ENCODE results near the gene ZNF644.

ZNF644 gene

DNA sequence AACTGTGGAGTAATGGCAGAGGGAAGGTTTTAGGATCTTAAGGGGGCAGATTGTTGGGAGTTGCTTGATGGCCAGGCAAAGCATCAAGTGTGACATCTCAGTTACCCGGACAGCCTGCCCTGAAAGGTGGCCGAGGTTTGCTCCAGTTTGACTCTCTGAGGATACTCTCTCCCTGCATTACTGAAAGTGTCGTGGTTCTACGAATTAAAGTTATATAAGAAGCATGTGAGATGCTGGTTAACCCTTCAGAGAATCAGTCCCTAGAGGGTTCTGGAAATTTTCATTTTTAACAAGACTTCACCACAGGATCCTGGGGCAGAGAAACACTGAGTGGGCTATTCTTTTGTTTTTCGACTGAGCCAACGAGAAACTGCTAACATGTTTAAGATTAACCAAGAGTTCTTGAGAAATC lies 689 bp upstream of the ZNF644 start:
- peak in 1 of 3 experiments; percentile 4 for DNase-seq (ENCODE audit: low read depth in 3 of 3)

DNA sequence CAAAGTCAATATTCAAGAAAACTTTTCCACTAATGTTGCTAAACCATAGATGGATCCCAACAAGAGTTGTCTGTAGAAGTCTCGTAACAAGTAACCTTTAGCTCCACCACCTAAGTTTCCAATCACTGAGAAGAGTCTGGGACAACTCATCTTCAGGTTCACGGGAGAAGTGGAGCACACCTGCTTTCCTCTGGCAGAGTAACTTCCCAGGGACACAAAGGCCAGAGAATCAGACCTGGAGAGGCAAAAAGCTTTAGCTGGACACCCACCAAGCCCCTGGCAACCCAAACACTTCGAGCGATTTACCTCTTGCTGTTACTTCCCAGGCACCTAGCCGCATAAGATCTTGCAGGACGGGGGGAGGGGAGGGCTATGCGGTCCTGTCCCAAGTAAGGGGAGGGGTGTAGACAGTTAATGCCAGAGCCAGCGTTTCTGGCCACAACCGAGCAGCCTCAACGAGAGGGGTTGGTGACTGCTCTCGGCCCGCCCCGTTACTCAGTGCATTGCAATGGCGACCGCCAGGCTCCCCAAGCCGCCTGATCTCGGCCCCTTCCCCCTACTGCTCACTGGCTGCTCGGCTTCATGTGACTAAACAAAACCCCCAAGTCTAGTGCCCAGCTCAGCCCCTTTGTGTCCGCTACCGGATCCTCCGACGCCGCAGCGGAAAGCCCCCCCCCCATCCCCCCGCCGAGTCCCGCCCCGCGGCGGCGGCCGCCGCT lies 709 bp downstream of the ZNF644 start:
- DNase-seq (ENCODE audit: low read depth in 3 of 3) = peak; percentile 28 to 52 (median 44)

DNA sequence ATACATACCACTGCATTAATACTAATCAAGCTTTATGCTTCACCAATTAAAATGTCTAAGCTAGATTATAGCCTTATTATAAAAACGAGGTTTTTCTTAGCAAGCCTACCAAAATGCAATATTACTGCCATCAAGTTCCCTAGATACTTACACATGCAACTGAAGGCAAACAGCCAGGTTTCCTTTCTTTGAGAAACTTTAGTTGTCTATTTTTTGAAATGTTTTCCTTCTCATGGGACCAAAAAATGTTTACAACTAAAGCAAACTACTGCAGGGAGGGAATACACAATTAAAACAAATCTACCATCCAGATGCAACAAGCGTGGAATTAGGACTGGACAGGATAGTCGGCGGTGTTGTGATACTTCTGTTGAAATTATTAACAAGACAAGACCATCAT lies 1.3 kb downstream of the ZNF644 start:
- no peak for DNase-seq (ENCODE audit: low read depth in 3 of 3)

DNA sequence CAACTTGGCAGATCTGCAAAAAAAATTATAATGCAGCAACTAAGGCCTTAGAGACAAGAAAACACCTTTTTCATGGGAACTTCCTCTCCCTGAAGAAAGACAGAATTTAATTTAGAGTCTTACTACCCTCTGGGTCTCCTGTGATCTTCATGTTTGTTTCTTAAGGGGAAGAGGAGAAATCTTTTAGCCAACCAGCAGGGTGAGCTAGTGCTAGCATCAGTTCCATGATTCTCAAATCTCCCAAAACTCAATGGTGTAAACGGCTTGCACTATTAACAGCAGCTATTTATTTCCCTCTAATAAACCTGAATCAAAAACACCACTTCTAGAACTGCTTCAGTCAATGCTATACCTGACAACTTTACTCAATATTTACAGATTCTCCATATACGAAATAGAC lies 3.8 kb downstream of the ZNF644 start:
- no peak for DNase-seq (ENCODE audit: low read depth in 3 of 3)

DNA sequence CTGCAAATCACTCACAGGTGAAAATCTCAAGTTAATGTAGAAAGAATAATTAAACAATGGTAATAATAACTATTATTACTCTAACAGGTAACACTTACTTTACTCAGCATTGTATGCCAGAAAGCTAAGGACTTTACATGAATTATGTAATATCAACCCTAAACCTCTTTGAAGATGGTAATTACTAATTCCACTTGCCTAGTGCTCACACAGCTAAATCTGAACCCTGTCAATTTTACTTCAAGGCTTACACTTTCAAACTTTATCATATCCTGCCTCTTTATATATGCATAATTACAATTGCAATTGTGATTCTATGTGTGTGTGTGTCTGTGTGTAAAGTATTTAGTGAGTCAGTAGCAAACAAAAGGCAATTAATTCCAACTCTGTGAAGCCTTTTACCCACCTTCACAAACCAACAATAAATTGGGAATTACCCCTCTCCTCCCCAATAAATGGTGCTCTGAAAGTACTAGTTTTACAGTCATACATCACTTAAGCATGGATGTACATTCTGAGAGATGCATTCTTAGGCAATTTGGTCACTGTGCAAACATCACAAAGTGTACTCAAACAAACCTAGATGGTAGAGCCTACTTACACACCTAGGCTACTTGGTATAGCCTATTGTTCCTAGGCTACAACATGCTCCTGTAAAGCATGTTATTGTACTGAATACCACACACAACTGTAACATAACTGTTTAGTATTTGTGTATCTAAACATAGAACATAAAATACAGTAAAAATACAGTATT lies 5.9 kb downstream of the ZNF644 start:
- no peak for DNase-seq (ENCODE audit: low read depth in 3 of 3)

DNA sequence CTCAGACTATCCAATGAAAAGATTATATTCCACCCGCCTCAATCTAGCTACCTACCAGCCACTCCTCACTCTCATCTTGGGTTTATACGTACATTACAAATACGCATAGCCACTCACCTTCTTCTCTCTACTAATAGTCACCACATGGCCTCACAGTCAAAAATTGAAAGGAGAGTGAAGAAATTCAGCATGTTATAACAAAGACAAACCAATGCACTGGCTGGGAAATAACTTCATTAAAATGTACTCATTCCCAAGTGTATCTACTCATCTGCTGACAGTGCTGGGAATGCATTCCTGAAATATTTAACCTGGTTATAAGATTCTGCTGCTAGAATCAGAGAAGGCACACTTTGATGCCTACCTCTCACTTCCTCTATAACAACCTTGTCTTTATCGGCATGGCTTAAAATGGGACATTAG lies 6.5 kb downstream of the ZNF644 start:
- no peak for DNase-seq (ENCODE audit: low read depth in 3 of 3)

DNA sequence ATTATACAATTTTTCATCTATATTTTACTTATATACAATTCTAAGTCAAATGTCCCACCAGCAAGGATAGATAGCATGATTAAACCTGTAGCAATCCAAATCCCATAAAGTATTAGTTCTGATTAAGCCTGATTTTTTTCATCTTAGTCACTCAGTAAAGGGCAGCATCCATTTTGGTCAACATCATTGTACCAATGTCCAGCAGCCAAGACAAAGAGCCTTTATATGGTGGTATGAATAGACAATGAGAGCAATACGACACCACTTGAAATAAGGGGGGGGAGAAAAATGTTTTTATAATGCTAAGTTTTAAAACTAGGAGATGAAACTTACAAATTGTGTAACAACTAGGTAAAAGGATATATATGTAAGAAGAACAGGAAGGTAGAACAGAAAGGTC lies 7.4 kb downstream of the ZNF644 start:
- no peak for DNase-seq (ENCODE audit: low read depth in 3 of 3)

DNA sequence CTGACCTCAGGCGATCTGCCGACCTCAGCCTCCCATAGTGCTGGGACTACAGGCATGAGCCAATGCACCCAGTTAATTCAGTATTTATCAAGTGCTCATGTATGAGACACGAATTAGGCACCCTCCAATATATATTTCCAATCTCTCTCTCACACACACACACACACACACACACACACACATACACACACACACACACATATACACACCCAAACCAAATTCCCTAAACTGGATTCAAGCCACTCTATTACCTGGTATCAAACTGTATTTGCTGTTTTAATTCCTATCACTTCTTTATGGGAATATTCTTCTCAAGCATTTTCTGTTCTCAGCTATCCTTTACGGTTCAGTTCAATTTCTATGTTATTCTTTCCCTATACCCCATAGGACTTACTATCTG lies 8.5 kb downstream of the ZNF644 start:
- DNase-seq (ENCODE audit: low read depth in 3 of 3) = no peak

DNA sequence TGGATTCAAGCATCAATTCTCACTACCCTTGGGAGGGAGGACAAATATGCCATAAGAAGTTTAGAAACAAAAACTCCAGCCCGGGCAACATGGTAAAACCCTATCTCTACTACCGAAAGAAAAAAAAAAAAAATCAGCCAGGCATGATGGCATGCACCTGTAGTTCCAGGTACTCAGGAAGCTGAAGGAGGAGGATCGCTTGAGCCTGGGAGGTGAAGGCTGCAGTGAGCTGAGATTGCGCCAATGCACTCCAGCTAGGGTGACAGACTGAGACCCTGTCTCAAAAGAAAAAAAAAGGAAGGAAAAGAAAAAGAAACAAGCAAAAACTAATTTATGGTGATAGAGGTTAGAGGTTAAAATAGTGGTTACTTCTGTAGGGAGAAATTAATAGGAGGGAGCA lies 9.6 kb downstream of the ZNF644 start:
- DNase-seq (ENCODE audit: low read depth in 3 of 3) = no peak

DNA sequence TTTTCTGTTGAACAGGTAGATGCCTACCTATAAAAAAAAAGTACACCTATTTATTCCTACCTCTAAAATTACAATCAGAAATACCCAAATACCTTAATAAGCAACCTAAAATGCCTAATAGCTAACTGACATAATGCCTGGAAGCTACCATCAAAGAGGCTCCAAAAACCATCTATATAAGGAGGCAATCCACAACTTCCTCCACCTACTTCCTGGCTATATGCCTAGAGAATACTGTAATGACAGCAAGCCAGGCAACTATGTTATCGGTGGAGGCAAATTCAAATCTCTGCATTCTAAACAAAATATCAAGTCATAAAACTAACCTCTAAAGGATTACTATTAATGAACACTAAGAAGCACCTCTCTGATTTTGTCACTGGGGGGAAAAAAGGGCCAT lies 10.1 kb downstream of the ZNF644 start:
- no peak for DNase-seq (ENCODE audit: low read depth in 3 of 3)

DNA sequence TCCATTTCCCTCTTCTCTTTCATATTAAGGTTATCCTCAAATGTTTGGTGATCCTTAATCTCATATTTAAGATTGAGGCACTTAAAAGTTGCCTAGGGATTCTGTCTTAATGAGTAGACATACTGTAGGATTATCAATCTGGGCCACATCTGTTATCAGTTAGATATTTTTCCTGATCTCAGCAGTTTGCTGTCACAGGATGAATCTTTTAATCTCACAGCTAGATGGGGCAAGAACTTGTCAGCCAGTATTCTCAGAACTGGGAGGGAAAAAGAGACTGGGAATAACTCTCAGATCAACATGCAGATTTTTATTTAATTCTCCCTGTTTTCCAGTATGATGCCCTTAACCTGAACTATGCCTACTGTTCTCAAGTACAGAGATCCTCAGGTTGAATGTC lies 14.0 kb downstream of the ZNF644 start:
- no peak for DNase-seq (ENCODE audit: low read depth in 3 of 3)

DNA sequence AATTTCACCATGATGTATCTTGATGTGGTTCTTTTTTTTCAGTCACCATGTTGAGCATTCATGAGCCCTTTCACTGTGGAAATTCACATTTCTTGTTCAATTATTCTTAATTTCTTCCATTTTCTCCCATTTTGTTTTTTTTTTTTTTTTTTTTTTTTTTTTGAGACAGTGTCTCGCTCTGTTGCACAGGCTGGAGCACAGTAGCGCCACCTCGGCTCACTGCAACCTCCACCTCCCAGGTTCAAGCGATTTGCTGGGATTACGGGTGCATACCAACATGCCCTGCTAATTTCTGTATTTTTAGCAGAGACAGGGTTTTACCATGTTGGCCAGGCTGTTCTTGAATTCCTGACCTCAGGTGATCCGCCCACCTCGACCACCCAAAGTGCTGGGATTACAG lies 14.7 kb downstream of the ZNF644 start:
- DNase-seq (ENCODE audit: low read depth in 3 of 3) = no peak

DNA sequence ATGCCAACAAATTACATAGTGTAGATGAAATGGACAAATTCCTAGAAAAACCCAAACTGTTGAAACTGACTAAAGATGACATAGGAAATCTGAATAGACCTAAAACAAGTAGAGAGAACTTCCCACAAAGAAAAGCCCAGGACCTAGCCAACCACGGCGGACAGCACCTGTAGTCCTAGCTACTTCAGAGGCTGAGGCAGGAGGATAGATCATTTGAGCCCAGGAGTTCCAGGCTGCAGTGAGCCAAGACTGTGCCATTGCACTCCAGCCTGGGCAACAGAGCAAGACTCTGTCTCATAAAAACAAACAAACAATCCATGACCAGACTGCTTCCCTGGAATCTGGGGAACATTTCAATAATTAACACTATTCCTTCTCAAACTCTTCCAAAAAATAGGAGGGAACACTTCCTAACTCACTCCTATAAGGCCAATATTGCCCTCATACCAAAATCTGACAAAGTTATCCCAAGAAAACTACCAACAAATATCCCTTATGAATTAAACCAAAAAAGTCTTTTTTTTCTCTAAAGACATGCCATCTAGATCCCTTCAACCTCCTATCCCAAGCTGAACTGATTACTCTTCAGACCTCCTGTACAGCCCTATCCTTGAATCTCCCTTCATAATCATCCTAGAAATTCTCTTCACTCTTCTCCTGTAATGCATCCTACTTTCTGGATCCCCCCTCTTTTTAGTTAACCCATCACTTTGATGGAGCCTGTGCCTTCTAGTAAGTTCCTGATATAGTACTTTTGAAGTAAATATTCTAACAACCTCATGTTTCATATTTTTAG lies 15.5 kb downstream of the ZNF644 start:
- no peak for DNase-seq (ENCODE audit: low read depth in 3 of 3)

DNA sequence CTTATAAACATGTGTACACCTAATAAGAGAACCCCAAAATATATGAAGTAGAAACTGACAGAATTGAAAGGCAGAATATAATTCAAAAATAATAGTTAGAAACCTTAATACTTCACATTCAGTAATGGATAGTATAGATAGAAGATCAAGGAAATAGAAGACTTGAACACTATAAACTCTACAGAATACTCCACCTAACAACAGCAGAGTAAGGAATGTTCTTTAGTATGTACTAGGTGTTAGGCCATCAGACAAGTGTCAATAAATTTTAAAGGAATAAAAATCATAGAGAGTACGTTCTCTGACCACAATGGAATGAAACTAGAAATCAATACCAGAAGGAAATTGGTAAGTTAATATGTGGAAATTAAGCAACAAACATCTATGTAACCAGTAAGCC lies 16.6 kb downstream of the ZNF644 start:
- no peak for DNase-seq (ENCODE audit: low read depth in 3 of 3)

DNA sequence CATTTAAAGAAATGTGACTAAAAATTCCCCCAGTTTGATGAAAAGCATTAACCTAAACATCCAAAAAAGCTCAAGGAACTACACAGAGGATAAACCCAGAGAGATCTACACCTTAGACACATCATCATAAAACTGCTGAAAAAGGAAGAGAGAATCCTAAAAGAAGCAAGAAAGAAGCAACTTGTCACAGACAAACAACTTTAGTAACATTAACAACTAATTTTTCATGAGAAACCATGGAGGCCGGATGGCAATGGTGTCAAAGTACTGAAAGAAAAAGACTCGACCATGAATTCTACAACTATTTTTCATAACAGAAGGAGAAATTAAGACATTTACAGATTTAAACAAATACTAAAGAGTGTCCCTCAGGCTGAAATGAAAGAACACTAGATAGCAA lies 17.7 kb downstream of the ZNF644 start:
- no peak for DNase-seq (ENCODE audit: low read depth in 3 of 3)

DNA sequence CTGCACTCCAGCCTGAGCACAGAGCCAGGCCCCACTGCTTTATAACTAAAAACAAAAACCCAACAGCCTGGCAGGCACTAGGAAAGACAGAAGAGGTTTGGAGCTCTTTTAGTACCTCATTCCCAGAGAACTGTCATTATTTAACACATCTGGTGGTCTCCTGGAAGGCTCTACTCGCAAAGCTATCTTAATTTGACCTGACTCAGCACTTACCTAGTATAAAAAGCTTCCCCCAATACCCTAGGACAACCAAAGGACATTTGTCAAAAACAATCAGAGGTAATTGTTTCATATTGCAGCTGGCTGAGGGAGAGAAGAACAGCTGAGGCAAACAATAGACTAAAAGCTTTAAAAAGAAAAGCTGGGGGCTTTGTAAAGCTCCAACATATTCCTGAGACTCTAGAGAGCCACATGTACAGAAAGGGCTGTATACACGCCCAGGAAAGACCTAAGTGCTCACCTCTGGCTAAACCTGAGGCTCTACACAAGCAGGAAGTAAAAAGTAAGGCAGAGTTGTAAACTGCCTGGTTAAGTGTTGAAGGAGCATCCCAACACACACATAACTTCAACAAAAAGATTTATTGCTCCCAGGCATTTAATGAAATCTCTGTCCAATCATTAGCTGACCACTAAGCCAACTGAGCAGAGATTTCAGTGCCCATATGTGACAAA lies 25.0 kb downstream of the ZNF644 start:
- no peak for DNase-seq (ENCODE audit: low read depth in 3 of 3)

DNA sequence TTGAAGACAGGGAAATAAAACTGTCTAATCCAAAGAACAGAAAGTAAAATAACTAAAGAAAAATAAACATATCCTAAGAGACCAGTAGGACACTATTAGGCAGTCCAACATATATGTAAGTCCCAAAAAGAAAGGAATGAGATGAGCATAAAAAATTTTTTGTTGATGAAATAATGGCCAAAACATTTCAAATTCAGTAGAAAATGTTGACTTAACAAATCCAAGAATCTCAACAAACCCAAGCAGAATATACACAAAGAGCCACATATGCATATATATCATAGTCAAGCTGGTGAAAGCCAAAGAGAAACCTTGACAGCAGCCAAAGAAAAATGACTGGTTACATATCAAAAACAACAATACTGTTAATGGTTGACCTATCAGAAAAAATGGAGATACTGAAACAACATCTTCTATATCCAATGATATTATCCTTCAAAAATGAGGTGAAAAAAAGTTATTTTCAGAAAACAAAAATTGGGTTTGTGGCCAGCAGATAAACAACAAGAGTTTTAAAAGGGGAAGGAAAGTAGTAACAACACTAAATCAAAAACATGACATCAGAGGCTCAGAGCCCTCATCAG lies 26.4 kb downstream of the ZNF644 start:
- no peak for DNase-seq (ENCODE audit: low read depth in 3 of 3)

DNA sequence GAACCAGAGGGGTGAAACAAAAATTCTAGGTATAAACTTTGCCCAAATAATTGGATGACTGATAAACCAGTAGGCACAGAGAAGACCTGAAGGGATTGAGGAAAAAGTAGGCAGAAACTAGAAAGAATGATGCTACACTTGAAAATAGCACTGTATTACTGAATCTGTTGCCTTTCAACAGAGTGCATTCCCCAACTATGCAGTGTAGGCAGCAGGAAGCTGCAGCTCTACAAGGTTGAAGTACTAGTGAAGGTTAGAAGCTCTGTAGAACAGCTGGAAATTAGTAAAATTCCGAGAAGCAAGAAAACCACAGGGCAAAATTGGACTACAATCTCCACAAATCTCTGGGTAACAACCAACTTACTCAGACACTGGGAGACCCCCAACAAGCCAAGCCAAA lies 27.4 kb downstream of the ZNF644 start:
- DNase-seq (ENCODE audit: low read depth in 3 of 3) = no peak

DNA sequence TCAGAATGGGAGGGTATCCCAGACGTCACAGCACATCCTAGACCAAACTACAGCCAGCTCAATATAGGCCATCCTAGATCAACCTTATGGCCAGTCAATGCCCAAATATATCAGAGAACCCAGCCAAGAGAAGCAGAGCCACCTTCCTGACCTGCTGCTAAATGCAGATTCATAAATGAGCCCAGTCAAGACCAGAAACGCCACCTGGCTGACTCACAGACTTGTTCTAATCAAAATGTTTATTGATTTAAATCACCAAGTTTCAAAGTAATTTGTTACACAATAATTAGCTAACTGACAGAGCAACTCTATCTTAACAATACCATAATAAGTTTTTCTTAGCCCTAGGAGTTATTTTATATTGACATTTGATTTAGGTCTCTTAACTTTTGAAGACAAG lies 28.6 kb downstream of the ZNF644 start:
- DNase-seq (ENCODE audit: low read depth in 3 of 3) = no peak

DNA sequence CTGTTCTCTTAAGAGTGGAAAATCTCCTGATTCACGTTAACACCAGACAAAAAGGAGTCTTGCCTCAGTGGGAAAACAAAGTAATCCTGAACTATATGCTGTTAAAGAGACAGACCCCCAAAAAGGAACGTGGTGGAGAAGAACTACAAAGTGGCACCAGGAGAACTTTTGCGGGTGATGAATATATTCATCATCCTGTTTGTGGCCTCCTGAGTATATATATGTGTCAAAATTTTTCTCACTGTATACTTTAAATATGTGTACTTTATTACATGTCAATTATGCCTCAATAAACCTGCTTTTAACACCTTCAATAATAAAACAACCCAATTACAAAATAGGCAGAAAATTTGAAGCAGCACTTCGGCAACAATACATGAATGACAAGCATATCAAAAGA lies 31.1 kb downstream of the ZNF644 start:
- DNase-seq (ENCODE audit: low read depth in 3 of 3) = no peak

DNA sequence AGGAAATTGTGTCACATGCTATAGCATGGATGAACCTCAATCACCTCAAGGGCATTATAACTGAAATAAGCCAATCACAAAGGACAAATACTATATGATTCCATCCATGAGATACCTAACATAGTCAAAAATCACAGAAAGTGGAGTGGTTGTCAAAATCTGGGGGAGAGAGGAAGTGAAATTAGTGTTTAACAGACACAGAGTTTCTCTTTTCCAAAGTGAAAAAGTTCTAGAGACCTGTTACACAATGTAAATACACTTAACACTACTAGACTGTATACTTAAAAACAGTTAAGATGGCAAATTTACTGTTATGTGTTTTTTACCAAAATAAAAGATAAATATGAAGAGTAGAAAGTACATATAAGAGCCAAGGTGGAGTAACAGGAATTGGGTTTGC lies 31.8 kb downstream of the ZNF644 start:
- DNase-seq (ENCODE audit: low read depth in 3 of 3) = no peak

DNA sequence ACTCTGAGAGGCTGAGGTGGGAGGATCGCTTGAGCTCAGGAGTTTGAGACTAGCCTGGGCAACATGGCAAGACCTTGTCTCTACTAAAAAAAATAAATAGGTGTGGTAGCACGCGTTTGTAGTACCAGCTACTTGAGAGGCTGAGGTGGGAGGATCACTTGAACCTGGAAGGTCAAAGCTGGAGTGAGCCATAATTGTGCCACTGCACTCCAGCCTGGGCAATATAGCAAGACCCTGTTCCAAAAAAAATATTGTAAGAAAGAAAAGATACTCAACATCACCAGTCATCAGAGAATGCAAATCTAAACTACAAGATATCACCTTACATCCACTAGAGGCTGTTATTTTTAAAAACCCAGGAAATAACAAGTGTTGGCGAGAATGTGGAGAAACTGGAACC lies 32.5 kb downstream of the ZNF644 start:
- no peak for DNase-seq (ENCODE audit: low read depth in 3 of 3)

Measured in stimulated activated CD4-positive, alpha-beta T cell treated with anti-CD3 and anti-CD28 coated beads, TNF-alpha, amount 100 ng/mL, for 4 hours (primary cell).